HG03280 (cell line): ENCODE measurements around the gene ITGA5.
A peak's percentile ranks its signal among the peaks of the same experiment; 100 is the strongest.

Source experiments
- ATAC-seq: cut with Tn5 transposase; IDR thresholded peaks from one replicate; pipeline ENCODE4 v1.9.1; 2021; ENCODE audit warnings: mild to moderate bottlenecking, moderate library complexity; ENCODE audit not compliant: unreplicated experiment

ITGA5 gene

DNA sequence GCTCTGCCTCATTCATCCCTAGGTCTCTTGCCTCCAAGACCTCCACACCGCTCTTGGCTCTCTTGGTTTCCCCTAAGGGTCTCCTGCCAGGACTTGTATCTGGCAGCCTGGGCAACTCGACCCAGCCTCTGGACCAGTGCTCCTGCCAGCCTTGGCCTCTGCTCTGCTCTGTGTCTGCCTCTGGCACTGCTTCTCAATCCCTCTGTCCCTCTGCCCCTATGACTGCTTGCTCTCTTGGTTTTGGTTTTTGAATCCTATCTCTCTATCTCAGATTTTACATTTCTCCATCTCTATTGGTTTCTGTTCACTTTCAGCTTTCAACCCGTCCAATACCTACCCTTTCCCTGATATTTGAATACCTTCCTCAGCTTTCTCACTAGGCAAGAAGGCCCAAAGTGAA is 6.3 kb downstream of the ITGA5 start:
- ATAC-seq: no peak

DNA sequence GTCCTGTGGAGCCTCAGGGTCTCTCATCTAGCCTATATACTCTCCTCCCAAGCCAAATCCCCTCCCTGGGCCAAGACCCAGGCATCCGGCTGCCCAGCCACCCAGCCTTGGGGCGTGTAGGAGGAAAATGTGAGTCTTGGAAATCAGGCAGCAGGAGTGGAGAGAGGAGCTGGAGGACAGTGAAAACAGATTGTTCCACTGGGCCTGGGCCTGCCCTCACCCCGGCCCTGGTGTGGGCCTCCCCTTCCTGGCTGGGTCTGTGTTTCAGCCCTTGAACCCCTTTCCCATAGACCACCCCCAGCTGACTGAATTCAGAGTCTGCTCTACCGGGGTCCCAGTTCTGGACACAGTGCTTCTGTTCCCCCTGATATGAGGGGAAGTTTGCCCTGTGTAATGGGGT is 6.7 kb downstream of the ITGA5 start:
- no peak for ATAC-seq

DNA sequence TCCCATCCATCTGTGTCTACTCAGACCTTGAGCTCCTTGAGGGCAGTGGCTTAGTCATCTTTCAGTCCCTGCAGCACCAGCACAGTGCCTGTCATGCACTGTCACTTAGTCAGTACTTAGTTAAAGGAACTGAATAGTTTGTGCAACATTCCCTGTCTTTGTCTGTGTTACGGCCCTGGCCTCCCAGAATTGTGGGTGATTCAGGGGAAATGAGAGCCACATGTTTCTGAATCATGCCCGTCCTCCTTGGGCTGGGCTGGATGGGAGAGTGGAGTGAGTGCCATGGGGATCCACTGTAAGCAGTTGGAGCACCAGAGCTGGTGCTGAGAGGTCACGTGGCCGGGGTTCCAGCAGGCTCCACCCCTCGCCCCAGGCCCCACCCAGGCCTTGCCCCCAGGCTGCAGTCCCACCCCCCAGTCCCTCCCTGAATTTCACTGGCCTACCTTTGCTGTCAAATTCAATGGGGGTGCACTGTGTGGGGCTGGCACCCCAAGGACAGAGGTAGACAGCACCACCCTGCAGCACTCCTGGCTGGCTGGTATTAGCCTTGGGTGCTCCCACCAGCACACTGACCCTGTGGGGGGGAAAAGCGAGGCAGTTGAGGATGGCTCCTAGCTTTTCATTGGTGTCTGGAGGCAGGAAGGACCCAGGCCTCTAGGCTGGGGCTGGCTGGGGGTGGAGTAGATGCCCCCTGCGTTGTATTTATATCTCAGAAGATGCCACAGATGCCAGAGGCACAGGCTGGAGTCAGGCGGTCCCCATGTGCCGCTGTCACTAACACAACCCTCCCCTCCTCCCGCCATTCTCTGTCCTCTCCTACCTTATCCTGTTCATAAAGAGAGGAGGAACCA is 7.5 kb downstream of the ITGA5 start:
- no peak for ATAC-seq

DNA sequence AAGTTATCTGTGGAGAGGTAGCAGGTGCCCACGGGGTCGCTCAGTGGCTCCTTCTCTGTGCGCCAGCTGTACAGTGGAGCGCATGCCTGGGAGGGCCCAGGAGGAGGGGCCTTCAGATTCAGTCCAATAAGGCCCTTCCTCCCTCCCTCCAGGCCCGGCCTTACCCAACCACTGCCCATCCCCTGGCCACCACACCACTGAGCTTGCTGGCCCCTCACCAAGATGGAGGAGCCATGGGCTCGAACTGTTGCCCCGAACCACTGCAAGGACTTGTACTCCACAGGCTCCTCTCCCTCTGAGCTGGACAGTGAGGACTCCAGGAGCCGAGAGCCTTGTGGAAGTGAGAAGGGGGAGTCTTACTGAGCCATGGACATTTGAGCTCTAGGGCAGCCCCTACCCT is 9.8 kb downstream of the ITGA5 start:
- no peak for ATAC-seq

DNA sequence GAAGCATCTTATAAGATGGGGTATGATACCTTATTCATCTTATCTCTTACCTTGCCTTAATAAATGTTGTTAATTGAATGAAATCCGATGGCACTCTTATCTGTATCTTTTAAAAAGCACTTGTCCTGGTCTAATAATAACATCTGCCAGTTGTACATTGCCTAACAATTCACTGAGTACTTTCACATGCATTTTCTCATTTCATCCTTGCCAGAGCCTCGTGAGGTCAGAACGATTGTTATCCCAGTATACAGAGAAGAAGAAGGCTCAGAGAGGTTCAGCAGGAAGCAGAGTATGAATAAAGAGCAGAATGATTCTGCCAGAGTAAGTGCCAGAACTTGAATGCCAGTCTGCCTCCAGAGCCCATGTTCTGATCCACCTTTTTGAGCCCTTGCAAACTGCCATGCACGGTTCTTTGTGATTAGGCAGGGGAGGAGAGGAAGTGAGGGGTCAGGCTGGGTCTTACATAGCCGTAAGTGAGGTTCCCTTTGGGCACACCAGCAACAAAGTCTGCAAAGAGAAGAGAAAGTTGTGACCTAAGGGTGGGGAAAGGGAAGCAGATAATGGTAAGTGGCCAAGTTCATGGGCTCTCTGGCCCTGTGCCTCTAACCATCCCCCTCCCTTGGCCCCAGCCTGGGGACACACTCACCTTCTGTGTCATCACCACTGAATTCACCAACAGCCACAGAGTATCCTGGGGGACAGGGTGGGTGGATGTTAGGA is 11.7 kb downstream of the ITGA5 start:
- no peak for ATAC-seq

DNA sequence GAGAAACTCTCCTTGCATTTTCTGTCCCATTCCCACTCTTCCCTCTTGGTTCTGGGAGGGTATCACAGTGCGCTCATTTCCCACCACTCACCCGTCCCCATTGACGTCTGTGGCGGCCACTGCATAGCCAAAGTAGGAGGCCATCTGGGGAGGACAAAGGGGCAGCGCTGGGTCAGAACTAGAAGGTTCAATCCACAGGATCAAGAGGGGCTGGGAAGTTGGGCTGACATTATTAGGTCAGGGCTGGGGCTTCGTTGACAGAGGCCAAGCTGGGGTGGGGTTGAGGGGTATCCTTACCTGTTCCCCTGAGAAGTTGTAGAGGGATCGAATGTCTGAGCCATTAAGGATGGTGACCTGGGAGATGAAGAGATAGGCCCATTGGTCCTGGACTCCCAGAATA is 13.5 kb downstream of the ITGA5 start:
- ATAC-seq: no peak

DNA sequence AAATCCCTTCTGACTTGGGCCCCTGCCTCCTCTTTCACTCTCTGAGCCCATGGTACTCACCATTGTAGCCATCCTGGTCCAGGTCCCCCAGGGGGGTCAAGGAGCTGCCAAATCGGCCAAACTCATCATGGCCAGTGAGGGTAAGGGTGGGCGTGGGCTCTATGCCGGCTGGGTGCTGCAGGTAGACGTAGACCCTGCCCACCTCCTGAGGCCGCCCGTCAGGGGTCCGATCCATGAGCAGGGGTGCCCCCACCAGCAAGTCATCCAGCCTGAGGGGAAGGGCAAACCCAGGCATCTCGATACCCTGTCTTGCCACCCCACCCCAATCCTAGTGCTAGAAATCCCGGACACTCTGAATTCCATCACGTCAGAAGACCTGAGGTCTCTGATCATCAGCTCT is 14.0 kb downstream of the ITGA5 start:
- no peak for ATAC-seq

DNA sequence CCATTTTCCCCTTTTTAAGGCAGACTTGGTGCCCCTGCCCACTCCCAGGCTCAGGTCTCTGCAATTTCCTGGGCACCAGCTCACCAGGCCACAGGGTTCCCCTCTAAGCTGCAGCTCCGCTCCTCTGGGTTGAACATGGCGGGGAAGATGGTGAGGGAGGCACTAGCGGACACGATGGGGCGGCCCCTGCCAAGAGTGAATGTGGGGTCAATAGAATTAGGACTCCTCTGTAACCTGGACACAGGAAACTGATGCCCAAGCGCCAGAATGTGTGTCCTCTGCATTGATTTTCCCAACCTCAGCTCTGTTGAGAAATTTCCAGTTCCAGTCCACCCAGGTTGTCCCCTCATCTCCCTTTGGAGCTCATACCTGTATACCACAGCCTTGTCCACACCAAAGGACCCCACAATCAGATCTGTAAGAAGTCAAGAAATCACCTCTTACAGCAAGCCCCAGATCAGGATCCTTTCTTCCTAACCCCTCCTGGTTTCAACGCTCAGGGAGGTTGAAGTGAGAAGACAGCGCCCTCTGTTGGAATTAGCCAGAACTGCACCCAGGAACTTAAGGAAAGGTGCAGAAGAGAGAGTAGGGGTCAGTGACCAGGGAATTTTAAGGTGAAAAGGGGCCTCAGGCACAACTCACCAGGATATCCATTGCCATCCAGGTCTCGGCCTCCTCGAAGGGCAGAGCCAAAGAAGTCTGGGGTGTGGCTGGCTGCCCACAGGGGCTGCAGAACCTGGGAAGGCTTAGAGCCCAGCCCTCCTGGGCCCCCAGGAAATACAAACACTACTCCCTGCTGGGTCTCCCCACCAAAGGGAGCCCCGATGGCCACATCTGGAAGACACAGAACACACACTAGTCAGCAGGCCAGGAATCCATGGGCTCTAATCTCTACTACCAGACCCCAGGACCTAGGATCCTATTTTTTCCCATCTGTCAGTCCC is 14.7 kb downstream of the ITGA5 start:
- no peak for ATAC-seq

DNA sequence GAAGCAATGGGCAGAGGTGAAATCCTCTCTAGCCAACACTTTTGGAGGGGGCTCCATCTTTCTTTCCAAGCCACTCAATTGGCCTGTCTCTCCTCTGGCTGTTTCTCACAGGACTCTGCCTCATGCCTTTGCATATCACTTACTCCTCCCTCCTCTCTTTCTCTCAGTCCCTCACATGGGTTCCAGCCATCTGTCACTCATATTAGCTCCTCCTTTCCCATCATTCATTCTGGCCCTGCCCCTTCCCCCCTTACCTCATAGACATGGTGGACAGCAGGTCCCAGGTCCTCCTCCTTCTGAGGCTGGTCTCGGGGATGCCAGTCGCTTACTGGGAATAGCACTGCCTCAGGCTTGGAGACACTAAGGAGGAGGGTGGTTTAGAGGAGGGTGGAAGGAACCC is 17.9 kb downstream of the ITGA5 start:
- no peak for ATAC-seq

DNA sequence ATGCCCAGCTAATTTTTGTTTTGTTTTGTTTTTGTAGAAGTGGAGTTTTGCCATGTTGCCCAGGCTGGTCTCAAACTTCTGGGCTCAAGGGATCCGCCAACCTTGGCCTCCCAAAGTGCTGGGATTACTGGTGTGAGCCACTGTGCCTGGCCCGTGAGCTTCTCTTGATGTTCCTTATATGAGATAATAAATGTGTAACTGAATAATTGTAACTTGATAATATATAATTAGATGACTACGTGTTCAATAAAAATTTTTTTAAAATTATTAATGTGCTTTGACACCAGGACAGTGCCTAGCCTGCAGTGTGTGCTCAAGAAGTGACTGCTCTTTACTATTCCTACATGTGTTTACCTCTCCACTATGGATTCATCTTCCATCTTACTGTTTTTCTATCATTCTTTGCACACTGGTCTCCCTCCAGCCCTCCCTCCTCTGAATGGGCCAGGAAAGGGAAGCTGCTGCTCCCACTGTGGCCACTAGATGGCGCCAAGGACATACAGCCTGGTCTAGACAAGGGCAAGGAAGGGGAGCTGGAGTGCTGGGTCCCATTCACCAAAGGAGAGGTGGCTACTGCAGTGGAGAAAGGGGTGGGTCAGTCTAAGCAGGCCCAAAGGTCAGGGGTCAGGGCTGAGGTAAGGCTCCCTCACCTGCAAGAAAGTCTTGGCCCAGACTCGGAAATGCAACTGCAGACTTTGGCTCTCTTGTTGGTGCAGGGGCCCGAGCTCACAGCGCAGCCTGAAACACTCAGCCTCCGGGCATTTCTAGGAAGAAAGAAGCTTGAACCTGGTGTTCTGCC is 19.9 kb downstream of the ITGA5 start:
- ATAC-seq: peak; percentile 85

DNA sequence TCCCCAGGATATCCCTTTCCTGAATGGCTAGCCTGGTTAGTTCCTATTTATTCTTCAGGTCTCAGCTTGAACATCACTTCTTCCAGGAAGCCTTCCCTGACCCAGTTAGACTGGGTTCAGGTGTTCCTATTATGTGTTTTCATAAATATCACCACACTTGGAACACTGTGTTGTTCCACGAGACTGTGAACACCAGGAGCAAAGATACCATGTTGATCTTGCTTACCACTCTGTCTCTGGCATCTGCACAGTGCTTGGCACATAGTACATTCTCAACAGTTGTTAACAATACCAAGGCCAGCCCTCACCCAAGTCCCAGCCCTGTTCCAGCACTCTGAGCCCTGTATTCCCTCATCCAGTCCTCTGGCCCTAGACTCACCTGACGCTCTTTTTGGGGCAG is 20.8 kb downstream of the ITGA5 start:
- ATAC-seq: no peak

DNA sequence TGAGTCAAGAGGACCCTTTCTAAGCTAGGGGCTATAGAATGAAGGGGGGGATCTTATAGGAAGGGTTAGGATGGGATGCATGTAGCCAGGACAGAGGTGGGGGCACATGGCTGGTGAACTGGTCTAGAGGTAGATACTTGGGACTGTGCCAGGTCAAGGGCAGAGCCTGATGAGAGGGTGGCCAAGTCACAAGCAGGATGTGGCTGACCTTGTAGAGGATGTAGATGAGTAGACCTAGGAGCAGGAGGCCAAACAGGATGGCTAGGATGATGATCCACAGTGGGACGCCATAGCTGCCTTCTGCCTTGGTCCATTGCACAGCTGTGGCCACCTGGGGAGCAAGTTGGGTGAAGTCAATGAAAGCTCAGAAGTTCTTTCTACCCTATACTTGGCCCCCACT is 21.9 kb downstream of the ITGA5 start:
- ATAC-seq: no peak

DNA sequence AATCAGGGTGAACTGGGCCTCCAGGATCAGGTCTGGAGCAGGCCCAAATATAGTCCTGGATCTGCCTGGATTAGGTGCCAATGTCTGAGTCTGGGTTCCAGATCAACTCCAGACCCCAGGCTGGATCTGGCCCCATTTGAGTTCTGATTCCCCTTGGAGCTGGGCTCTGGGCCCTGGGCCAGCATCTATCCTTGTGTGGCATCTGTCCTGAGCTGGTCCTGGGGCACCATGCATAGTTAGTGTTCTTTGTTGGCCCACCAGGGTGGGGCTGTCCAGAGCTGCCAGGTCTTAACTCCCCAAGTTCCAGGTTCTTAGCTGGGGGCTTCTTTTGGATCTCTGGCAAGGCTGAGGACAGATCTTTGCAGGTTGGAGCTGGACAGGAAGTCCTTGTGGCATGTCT is 23.5 kb downstream of the ITGA5 start:
- ATAC-seq: no peak

DNA sequence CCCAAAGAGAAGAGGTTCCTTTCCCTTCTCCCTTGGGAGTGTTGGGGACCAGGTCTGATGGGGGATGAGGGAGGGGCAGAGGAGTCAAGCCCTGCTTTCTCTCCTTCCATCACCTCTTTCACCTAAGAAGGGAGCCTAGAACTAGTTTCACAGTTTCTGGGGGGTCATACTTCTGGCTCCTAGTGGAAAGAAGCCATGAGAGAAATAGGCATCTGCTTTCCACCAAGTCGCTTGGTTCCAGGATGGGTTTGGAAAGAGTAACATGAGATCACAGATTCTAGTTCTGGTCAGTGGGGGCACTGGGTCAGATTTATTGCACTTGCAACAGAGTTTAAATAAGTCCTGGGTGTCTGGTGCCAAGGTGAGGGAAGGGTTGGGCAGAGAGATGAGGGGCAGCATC is 24.1 kb downstream of the ITGA5 start:
- ATAC-seq: no peak

DNA sequence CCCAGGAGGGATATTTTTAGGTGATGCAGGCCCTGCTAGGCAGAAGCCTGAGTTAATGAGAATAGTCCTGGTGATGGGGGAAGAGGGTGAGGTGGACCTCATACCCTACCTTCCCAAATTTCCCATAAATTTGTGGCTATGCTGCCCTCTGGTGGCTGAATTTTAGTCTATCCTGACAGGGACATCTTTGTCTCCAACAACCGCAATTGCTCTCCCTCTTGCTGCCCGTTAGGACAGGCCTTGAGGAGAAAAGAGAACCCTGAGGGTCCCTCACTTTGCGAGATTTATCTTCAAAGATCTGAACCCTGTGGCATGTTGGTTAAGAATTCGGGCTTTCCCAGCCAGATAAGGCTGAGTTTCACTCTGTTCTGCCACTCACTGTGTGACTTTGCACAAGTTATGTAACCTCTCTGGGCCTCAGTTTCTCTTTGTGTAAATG is 24.8 kb downstream of the ITGA5 start:
- ATAC-seq: no peak

DNA sequence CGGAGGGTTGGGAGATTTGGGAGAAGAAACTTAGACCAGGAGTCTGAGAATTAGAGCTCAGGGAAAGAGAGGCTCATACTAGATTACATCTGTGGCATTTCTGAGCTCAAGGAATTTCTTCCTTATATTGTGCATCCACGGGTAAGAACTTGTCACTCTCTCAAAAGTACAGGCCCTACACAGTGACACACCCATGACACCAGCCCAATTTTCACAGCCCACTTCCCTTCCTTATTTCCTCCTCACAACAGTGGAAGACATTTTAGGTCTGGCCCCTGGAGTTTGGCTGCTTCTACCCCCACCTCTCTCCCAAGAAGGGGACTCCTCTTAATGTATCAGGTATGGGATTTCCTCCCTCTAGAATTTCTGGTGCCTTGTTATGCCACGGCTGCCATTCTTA is 25.3 kb downstream of the ITGA5 start:
- no peak for ATAC-seq

DNA sequence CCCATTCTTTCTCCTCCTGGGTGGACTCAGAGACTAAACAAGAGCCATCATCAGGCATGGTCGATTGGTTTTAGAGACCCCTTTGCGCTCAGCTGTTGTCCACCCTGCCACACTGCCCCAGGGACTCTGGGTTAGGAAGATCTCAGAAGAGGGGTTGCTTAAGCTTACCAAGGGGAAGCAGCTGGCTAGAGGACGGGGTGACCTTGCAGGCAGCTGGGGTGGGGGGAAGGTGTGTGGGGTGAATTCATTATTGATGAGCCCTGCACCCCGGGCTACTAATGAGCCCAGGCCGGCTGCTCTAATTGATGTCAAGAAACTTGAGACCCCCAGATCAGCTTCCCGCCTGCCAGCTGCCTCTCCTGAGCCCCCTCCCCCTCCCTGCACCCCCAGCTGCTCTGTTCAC is 25.9 kb downstream of the ITGA5 start:
- ATAC-seq: no peak

DNA sequence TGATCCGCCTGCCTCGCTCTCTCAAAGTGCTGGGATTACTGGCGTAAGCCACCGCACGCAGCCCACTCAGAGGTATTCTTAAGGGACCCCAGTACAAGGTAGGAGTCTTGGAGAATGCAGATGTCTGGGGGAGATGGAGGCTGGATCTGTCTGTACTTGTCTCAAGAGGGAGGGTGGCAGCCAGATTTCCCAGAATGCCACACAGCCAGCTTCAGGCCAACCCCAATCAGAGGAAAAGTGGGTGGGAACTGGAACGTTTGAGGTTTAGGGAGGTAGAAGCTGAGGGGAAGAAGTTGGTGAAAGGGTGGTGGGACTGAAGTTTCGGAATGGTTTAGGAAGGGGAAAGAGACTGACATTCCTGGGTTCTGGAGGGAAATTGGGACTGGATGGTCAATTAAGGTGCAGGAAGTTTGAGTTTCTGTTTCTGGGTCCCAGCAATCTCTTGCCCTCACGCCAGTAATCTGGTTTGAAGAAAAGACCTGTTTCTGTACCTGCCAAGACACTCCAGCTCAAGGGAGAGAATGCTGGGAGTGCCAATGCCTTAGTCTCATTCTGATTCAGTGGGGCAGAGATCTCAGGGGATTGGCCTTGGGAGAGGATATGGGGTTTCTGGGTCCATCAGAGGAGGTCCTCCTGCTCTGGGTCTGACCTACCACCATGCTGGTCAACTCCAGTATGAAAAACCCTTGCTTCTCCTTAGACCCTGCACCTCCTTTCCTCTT is 26.4 kb downstream of the ITGA5 start:
- no peak for ATAC-seq

DNA sequence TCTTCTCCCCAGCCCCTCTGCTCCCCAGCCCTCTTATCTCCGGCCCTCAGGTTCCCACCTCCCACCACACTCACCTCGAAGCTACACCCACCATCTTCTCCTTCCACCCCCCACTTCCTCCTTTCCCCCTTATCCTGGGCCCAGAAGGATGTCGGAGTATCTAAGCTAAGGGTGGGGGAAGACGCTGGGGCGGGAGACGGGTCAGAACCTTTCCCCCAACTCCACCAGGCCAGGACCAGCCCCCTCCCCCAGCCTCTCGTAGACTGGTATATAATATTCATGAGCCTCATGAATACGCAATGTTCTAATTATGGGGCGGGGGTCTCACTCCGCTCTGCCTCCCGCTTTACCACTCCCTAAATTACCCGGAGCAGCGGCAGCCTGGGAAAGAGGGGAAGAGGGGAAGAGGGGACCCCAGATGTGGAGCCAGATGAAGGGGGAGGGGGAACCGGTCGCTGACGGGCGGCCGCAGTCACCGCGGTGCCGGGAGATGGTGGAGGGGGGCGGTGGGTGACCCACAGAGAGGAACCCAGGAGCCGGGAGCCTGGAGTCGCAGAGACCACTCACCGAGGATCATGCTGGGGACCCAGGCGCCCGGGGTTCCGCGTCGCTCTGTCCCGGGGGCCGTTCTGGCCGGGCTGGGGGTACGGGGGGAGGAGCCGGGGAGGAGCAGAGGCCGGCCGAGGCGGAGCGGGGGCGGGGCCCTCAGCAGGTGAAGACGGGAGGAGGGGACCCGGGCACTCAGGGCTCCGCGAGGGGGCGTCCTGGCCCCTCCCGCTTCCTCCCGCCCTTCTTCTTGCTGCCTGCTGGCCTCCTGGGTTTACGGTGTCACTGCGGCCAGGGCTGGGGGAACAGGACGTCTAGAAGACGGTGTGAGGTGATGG is 28.2 kb downstream of the ITGA5 start:
- ATAC-seq: no peak
